ENCODE measurements around the gene SLC35B2.

The SLC35B2 gene

DNA sequence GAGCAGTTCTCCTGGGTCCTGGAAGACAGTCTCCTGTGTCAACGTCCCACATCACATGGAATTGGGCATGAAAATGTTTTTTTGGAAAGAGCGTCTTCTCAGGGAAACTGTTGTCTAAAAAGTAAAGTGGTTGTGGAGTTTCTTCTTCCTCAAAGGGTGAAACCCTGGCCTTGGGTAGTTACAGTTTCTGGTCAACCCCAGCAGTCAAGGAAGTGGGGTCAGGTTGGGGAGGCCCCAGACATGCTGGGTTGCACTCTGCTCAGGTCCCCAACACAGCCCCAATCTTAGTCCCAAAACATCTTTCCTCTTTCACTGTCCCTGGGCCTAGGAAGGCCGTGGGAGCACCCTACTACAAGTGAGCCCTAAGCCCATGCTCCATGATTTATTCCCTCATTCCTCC, 9.0 kb upstream of the SLC35B2 start:
- DNase-seq, result no peak

DNA sequence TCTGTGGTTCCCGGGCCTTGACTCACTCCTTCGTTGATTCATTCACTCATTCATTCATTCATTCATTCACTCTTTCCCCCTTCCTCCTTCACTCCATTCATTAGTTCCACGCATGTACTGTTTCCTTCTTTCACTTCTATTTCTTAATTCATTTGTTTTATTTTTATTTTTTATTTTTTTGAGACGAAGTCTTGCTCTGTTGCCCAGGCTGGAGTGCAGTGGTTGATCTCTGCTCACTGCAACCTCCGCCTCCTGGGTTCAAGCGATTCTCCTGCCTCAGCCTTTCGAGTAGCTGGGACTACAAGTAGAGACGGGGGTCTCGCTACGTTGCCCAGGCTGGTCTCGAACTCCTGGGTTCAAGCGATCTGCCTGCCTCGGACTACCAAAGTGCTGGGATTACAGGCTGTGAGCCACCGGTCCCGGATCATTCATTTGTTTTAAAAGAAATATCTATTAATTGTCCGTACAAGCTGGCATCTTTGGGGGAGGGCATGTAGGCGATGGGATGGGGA, 8.4 kb upstream of the SLC35B2 start:
- no peak for DNase-seq

DNA sequence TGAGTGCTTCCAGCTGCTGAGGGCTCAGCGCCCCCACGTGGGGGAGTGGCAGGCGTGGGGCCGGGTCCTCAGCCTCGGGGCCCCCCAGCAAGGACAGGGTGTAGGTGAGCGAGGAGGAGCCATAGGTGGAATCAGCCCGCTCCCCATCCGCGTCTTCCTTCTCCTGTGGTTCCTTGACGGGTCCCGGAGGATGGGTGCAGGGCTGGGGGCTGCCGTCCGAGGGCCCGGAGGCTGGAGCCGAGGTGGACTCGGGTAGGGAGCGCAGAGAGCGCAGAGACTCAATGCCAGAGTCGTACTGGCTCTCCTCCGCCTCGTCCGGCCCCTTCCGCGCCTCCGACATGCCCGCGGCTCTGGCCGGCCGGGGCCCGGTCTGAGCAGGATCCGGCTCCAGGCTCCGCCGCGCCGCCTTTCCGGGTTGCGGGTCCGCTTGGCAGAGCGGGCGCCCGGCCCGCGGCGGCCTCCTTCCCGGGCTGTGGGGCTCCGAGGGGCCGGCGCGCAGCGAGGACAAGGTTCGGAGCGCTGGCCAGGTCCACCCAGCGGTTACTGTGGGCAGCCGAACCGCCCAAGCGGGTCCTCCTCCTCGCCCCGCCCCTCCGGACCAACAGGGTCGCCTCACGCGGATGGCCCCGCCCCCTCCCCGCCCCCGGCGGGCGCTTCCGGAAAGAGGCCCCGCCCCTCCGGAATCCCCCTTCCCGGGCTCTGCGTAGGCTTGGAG, 7.8 kb upstream of the SLC35B2 start, which contains the start of gene NFKBIE:
NFKBIE (minus strand) TSS at position 545 of the 715 bp plus-strand sequence; CDS start at position 340, 205 bp downstream.
- DNase-seq, result peak; percentile 97

DNA sequence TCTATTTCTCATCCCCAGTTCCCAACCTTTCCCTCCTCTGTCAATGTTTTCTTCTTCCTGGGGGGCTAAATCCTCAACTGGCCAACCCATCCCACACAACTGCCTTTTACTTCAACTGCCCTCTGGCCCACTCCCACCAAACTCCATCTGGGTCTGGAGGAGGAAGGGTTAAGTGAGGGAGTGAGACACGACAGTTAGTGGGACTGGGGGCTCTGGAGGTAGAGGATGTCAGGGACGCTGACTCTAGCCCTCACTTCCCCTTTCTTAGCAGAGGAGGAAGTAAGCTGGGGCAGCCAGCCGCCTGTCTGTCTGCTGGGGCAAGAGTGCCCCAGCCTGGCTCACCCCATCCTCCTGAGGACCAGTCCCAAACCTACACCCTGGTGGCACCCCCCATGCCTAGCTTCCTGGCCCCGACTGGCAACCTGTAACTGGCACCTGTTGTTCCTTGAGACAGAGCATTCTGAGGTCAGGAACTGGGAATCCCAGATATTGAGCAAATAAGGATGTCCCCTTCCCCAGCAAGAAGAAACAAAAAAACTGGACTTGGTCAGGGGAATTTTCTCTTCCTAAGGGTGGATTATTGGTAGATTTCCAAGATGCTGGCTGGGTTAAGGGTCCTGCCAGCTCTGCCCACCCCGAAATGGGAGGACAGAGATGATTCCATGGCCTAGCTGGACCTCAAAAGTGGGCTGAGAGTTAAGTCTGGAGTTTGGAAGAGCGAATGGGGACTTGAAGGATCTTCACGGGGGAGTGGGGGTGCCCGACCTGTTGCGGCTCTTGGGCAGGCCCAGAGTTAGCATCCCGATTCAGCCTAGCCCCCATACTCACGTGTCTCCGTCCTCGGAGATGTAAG, 7.1 kb upstream of the SLC35B2 start:
- no peak for DNase-seq

DNA sequence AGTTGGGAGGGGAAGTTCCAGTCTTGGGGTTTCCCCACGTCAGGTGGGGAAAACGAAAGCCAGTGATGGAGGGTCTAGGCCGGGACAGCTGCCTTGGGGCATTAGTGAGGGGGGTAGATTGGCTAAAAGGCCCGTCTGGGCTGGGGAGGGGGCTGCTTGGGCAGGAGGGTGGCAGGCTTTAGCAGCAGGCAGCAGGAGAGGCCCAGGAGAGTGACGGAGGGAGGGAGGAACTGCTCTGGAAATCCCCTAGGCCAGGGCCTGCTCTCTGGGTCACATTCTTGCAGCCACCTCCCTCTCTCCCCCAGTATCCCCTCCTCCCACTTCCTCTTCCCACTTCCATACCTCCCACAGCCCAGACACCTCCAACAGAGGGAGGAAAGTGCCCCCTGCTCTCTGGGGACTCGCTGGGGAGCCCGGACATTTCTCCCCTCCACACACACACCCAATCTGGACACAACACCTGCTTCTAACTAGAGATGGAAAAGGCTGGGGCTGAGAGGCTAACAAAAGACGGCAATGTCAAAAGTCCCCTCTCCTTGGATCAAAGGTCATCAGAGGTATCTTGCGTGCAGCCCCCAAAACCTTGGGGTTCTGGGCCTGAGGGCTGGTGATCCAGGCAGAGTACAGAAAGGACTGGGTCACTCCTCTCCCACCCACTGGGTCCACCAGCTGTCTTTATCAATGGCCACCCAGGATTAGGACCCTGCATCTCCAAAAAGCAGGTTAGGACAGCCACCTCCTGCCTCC, 6.2 kb upstream of the SLC35B2 start:
- no peak for DNase-seq

DNA sequence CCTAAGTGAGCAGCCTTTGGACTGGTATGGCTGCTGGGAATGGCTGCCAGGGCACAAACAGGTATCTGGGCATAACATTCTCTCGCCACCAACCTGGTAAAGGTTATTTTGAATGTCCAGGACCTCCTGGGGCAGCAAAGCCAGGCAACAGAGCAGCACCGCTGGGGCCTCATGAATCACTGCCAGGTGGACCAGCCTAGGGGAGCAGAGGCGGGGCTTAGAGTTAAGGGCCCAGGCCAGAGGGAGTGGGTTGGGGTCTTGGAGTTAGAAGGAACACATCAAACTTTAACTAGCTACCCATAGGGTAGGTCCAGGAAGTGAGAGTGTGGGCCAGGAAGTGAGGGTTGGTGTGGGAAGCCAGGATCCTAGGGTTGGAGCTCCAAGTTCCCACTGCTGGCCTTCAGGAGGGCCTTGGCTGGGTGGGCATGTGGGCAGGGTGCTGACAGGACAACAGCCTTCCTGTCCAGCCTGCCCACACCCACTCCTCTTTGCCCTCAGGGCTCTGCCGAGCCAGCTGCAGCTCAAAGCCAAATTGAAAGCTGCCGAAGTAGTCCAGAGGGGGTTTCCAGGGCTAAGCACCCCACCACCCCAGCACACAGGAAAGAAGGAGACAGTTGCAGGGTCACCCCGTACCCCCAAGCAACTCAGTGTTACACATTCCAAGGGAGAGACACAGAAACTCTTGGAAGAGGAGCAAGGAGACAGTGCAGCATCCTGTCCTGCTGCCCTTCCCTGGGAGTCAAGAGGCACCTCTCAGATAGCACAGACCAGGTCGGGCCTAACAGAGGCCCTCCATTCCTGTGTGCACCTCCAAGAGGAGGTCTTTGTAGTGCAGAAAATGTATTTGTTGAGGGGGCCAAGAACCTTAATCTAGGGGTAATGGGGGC, 5.4 kb upstream of the SLC35B2 start:
- DNase-seq, result no peak

DNA sequence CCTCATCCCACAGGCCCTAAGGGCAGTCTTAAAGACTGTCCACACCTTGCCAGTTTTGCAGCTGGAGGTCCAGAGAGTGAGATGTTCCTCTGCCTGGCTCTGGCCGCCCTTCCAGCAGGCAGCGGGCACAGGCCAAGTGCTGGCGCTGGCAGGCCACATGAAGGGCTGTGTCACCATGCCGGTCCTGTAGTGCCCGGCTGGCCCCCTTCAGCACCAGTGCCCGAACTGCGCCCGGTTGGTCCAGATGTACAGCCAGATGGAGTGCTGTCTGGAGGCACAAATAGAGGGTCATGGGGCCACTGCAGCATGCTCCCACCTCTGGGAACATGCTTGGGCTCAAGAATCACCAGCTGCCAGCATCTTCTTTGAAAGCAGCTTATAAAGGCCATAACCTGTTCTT, 4.3 kb upstream of the SLC35B2 start:
- no peak for DNase-seq

DNA sequence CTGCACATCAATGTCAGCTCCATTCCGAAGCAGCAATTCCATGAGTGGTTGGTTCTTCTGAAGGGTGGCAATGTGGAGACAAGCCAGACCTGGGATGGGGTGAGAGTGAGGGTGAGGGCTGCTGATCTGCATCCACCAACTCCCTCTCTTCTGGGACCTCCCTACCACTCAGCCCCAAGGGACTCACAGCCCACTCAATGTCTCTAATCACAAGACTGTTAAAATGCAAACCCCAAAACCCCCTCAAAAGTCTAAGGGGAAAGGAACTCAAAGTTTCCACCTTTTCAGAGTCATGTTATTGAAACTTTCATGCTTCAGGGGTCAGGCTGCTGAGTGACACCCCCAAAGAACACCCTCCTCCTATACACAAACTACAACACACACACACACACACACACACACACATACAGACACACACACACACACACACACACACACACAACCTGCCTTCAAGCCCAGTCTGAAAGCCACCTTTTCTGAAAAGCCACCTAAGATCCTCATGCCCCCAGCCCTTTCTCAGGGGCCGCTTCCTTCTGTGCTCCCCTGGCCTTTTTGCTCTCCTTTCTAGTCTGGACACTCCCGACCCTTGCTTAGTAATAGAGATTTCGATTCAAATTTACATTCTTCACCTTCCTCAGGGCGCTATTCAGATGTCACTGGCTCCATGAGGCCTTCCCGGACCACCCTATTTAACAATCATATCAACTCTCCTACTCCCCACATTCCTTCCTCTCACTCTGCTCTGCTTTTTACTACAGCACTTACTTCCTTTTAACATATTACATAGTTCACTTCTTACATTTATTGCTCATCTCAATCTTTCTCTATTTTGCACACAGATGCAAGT, 3.3 kb upstream of the SLC35B2 start:
- DNase-seq, result no peak

DNA sequence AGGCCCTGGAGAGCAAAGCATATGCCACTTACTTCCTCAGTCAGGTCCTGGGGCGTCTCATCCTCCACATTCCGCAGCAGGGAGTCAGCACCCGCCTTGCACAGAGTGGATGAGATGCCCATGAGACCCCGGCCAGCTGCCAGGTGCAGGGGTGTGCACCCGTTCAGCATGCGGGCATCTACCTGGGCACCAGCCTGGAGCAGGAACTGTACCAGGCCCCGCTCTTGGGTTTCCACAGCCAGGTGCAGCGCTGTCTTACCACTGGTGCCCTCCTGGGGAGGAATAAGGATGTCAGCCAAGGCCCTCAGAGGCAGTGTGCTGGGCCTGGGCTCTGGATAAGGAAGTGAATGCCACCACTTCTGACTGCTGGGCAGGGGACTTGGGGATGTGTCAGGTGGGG, 2.7 kb upstream of the SLC35B2 start:
- no peak for DNase-seq

DNA sequence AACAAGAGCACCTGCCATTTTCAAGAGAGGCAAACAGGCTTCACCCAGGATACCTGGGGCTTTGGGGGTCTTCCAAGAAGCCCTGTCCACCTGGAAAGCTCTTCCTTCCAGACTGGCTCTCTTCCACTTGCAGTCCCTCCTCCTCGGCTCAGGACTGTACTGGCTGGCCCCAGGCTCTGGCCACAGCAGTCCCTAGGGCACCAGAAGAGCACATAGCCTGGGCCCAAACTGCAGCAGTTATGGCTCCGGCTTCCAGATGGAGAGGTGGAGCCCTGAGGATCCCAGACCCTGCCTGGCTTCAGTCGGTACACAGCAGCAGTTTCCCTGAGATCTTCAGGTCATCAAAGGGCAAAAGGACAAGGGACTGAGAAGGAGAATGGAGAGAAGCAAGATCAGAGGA, 1.6 kb upstream of the SLC35B2 start:
- DNase-seq, result no peak

DNA sequence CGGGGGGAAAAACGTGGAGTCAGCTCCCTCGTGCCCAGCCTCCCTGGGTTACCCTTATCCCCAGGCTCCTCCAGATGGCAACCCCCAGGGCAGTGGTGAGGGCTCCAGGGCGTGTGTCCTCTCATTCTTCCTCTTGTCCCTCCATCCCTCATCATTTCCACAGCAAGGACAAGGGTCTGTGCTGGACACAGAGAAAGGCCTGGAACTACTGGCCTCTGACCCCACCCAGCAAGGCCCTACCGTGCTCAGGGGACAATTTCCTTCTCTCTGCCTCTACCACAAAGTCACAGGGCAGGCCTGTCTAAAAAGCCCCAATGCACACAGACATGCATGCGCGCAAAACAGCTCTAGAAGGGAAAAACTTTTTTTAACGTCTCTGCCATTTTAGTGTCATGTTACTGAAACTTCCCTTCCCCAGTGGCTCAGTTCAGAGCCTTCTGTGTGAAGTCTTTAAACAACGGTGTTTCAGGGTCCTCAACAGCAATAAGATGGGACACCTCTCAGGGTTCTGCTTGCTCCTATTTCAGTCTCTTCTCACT, 1.1 kb upstream of the SLC35B2 start:
- DNase-seq, result no peak

DNA sequence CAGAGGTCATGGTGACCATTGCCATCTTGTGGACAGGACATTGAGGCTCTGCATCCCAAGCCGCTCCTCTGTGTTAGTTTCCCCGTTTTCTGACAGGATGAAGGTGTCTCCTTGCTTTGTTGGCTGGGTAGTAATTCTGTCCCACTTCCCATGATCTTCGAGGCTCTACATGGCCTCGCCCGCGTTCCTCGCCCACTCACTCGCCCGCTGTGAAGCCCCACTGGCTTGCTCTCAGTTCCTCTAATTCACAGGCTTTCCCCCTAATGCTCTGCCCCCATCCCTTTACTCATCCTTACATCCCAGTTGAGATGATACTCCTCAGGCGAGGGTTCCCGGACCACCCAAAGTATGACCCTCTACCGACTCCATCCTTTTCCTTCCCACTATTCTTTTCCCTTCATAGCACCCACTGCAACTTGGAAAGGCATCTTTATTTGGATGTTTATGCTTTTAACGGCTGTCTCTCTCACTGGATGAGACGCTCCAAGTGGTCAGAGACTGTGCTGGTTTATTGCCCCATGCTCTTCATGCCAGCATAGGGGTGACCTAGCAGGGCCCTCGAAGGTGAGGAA, 511 bp upstream of the SLC35B2 start:
- DNase-seq, result no peak

DNA sequence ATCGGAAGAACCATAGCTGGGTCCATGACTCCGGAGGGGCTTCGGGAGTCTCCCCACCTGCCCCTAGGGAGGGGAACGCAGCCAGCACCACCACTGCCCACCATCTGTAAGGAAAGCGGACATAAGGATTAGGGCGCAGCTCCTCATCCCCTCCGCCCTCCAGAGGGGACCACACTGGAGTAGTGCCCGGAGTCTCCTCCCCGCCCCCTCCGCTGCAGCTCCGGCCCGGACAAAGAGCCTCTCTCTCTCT, 628 bp downstream of the SLC35B2 start:
- no peak for DNase-seq

DNA sequence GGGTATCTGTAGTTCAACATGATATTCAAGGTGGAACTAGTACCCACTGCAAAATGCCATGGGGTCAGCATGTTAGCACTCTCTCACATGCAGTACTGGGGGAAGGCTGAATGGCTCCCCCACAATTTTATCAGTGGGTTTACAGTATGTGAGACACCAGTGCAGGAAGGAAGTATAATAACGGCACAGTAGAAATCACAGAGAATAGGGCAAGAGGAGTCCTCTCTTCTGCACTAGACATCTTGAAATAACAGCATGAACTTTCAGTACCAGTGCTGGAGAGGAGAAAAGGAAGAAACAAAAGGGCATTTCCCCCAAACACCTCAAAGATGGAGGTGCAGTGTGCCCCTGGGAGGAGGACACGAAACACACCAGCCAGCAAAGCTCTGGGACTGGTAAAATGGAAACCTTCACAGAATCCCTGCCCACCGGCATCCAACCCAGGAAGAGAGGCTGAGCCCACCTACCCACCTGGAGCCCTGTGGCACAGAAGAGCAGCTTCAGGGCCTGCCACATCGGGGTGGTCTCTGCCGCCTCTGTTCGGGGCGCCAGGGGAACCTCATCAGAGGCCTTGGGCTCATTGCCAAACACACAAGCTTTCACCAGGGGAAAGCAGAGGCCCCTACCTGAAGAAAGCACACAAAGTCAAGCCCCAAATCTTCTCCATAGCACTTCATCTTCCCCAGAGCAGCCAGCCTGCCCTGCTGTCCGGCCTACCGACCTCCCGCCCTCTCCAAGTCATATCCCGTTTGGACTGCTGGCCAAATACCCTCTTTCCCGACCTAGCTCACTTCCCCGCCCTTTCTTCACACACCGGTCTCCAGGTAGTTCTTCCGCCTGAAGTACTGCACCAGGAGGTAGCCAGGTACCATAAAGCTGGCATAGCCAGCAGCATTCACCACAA, 1.2 kb downstream of the SLC35B2 start:
- peak; percentile 33 for DNase-seq

DNA sequence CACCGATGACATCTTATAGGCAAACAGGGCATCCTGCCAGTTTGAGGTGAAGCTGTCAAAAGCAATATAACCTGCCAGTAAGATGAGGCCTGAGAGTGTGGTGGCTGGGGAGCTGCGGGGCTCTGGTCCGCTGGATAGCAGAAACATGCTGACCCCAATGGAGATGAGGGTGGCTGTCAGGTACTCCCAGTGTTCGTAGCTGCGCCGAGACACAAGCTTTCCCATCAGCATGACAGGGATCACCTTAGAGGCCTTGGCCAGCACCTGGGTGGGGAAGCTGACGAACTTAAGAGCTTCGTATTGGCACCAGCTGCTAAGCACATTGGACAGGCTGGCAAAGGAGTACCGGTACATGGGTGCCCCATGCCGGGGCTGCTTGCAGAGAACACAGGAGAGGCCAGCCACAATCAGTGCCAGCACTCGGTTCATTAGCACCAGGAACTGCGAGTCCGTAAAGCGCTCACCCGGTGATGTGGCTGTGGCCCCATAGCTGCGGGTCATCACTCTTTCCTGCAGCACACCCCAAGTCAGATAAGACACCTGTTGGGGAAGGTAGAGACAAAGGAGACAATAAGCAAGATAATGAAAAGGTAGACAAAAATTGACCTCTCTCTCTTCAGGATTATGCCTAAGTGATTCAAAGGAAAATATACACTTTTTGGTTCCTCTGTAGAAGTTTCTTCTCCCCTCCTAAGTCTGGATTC, 2.1 kb downstream of the SLC35B2 start:
- no peak for DNase-seq

DNA sequence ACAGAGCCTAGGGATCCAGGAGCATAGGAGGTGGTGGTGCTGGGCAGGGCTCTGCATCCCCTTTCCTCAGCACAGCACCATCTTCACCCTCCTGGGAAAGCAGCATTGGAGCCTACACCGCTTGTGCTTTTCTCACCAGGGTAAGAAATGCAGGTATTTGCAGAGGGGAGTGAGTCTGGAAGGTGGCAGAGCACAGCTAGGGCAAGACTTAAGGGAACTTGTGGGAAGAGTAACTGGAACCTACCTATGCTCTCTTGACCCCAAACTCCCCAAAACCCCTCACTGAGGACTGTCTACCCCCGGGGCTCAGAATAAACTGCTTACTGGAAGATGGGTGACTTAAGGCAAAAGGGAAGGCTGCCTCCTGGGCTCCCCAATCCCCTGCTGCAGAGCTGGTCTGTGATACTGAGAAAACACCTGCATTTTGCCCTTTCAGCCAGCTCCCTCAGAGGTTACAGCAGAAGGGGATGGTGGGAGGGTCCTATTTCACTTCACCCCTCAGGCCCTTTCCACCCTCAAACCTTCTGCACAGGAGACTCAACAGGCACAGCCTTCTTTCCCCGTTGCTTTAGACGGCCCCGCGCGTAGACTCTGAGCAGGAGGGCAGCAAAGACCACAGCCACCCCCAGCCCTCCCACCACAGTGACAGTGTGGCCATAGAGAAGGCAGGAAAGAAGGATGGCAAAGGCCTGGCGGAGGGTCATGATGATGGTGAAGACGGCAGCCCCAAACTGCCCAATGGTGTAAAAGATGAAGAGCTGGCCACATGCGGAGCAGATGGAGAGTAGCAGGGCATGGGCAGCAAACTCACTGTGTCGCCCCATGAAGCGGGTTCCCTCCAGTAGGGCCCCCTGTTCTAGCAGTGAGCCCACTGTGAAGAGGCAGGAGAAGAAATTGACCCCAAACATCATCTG, 2.9 kb downstream of the SLC35B2 start:
- DNase-seq, result no peak

DNA sequence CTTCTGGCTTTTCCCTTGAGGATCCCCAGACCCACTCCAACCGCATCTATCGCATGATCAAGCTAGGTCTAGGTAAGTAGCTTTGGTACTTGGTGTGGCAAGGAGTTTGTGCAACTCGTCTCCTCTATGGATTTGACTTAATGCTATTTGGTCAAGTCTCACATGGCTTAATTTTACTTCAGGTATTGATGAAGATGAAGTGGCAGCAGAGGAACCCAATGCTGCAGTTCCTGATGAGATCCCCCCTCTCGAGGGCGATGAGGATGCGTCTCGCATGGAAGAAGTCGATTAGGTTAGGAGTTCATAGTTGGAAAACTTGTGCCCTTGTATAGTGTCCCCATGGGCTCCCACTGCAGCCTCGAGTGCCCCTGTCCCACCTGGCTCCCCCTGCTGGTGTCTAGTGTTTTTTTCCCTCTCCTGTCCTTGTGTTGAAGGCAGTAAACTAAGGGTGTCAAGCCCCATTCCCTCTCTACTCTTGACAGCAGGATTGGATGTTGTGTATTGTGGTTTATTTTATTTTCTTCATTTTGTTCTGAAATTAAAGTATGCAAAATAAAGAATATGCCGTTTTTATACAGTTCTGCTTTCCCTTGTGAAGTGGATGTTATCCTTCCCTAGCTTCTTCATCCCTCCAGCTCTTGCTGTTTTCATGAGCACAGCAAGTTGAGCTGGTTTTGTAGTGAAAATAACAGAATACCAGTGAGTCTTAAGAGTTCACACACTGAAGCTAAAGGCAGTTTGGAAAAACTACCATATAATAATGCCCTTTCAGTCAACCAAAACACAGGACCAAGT, 3.8 kb downstream of the SLC35B2 start:
- peak; percentile 65 for DNase-seq

All from activated CD8-positive, alpha-beta memory T cell treated with anti-CD3 and anti-CD28 coated beads, Interleukin-2, amount 50 U/mL, for 4 hours (primary cell).